ENCODE data around the gene ZKSCAN2. TPM values are rescaled to one million over a fixed set of nuclear protein-coding genes. Genes with fewer than 3 reads are reported as not detected.

ZKSCAN2 gene
- 9.7 and 9.9 TPM in 2 replicates for total RNA-seq (2014; rRNA removed; shearing (Covaris generic))

GRCh38 chr16:25257470-25257955, at the start of gene ZKSCAN2:
ZKSCAN2 (minus strand) TSS chr16:25257845; CDS start chr16:25257127, 718 bp downstream.

Other genes starting within 250 kb of the ZKSCAN2 start
- gene ARHGAP17, start 242.5 kb downstream of the ZKSCAN2 start, total RNA-seq (2014; rRNA removed; shearing (Covaris generic)) = 22.3 and 25.9 TPM in 2 replicates
- 30.7 and 37.9 TPM in 2 replicates for gene LCMT1, start 146.1 kb downstream of the ZKSCAN2 start, total RNA-seq (2014; rRNA removed; shearing (Covaris generic))
- not detected in 2 replicates for gene AQP8, start 40.9 kb downstream of the ZKSCAN2 start, total RNA-seq (2014; rRNA removed; shearing (Covaris generic))